ENCODE measurements around the gene ATR.

DNA sequence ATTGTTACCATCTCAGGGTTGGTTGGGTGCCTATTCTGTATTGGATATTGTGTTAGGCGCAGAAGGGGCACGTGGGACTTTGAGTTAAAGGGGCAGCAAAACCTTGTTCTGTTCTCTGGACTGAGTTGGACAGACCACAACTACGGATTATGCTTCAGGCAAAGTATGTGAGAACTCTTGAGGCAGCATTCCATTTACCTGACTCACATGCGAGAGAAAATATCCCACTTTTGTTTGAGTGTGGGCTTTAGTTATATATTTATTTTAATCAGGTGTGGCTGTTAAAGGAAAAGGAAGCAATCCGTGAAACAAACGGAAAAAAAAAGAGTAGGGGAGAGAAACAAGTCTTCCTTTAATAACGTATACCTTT, 17.0 kb upstream of the ATR start:
- TF ChIP-seq, protein P1, sequence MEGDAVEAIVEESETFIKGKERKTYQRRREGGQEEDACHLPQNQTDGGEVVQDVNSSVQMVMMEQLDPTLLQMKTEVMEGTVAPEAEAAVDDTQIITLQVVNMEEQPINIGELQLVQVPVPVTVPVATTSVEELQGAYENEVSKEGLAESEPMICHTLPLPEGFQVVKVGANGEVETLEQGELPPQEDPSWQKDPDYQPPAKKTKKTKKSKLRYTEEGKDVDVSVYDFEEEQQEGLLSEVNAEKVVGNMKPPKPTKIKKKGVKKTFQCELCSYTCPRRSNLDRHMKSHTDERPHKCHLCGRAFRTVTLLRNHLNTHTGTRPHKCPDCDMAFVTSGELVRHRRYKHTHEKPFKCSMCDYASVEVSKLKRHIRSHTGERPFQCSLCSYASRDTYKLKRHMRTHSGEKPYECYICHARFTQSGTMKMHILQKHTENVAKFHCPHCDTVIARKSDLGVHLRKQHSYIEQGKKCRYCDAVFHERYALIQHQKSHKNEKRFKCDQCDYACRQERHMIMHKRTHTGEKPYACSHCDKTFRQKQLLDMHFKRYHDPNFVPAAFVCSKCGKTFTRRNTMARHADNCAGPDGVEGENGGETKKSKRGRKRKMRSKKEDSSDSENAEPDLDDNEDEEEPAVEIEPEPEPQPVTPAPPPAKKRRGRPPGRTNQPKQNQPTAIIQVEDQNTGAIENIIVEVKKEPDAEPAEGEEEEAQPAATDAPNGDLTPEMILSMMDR (IDR thresholded peaks at IDR 0.05; ENCODE audit: insufficient read depth, low read depth, low read length): no peak
- no peak for TF ChIP-seq EZH2 (IDR thresholded peaks at IDR 0.05; ENCODE audit: insufficient read depth, low read length)

Data from astrocyte (in vitro differentiated cells and primary cell).